HG03571 (cell line): ENCODE results near the gene PRM2.
A peak's percentile ranks its signal among the peaks of the same experiment; 100 is the strongest.

ENCODE experiments used
- ATAC-seq: cut with Tn5 transposase; IDR thresholded peaks from one replicate; pipeline ENCODE4 v1.9.1; 2021; ENCODE audit not compliant: unreplicated experiment

PRM2 gene

DNA sequence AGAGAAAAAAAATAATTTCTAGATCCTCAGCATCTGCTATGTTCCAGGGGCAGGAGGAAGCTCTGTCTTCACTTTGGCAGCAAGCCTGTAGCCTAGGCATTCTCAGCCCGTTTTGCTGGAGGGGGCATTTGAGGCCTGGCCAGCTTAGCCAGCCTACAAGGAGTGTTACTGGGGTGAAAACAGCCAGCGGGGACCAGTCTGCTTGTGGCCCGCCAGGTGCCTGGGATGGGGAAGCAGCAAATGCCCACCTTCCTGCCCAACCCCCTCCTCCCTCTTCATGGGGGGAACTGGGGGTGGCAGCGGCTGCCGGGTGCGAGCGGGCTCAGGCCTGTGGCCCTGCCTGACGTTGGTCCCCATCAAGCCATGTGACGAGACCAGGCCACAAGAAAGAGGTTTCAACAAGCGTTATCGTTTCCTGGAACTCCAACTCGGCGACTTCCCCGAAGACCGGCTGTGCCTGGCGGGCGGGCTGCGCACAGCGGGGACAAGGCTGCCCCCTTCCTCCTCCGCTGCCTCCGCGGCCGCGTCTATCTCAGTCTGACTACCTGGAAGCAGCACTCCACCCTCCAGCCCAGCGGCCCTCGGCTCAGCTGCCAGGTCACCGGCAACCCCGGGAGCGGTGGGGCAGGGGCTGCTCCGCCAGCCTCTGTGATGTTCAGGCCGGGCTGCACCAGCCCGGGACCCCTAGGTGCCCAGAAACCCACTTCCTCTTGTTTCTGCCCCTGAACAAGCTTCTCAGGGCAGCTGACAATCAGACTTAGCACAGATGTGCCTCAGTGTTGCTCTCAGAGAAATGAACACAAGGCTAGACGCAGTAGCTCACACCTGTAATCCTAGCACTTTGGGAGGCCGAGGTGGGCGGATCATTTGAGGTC lies 43.2 kb downstream of the PRM2 start:
- peak; percentile 54 for ATAC-seq

GRCh38 chr16:11232302-11232851 lies 43.9 kb downstream of the PRM2 start:
- no peak for ATAC-seq

DNA sequence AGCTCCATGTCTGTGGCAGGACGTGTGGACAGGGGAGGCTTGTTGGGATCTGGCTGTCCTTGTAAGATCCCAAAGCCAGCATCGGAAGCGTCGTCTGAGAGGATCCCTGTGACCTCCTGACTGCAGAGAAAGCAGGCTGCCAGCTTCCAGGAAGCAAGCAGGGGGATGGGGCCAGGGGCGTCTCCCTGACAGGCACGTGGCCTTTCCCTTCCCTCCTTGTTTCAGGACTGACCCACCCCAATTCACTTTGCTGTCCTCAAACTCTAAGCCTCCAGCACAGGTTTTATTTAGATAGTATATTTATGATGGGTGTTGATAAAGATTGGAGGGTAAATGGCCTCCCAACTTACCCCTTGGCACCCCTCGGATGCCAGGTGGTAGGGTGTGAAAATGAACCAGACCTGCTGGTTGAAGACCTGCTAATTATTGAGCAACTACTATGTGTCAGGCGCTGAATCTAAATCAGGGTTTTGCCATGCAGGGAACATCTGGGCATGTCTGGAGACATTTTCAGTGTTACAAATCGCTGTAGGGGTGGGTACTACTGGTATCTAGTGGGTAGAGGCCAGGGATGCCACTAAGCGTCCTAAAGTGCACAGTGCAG lies 44.8 kb downstream of the PRM2 start:
- ATAC-seq = no peak

- ATAC-seq = no peak
Observed at GRCh38 chr16:11229906-11230305, 46.4 kb downstream of the PRM2 start.

DNA sequence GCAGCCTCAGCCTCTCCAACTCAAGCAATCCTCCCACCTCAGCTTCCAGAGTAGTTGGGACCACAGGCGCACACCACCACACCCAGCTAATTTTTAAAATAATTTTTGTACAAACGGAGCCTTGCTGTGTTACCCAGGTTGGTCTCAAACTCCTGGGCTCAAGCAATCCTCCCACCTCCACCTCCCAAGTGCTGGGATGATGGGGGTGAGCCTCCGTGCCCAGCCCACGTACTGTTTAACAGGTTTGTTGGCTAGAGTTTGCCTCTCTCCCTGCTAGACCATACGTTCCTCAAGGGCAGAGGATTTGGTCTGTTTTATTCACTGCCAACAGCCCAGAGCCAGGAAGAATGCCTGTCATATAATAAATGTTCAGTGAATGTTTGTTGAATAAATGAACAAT lies 46.8 kb downstream of the PRM2 start:
- no peak for ATAC-seq

- ATAC-seq = no peak
Observed at GRCh38 chr16:11225677-11226549, 50.4 kb downstream of the PRM2 start.
